HCT116 (cell line): ENCODE results near the gene SGK2. TPM values are rescaled to one million over a fixed set of nuclear protein-coding genes. Genes with fewer than 3 reads are reported as not detected.
A peak's percentile ranks its signal among the peaks of the same experiment; 100 is the strongest.

Experiments used
- ATAC-seq: fragments of 200-7000 bp; cut with Tn5 transposase; 2 replicates; pipeline ENCODE4 v1.9.1; 2020; ENCODE audit warnings: mild to moderate bottlenecking, moderate library complexity
- BruUV-seq: library from RNA; stranded (reverse); fragments of 400-500 nt; replicated peaks from 2 replicates; lab custom pipeline; 2021; lab: Mats Ljungman, UMichigan
- CTCF ChIA-PET: fragments of 300-600 bp; sonication (Branson Sonifier 250); formaldehyde crosslinking; loops from one replicate; lab custom pipeline; 2021; ENCODE audit warnings: antibody characterized with exemption; lab: Charles Lee
- POLR2A ChIA-PET: fragments of 300-600, 350-600 bp; sonication (Branson Sonifier 250); formaldehyde crosslinking; loops from one replicate; lab custom pipeline; 2021; ENCODE audit warnings: antibody characterized with exemption; lab: Charles Lee
- RAD21 ChIA-PET, 2 experiments: fragments of 300-600 bp; sonication (Branson Sonifier 250); formaldehyde crosslinking; loops; one replicate each; lab custom pipeline; 2023; ENCODE audit warnings: low total read pairs in 2 of 2; ENCODE audit not compliant: uncharacterized antibody in 2 of 2, unreplicated experiment in 2 of 2, low non-redundant PET in 1 of 2; lab: Charles Lee
- DNase-seq: peaks from one replicate; pipeline ENCODE4 v3.0.0-alpha.2; 2010; ENCODE audit warnings: low read depth, low spot score
- H2AFZ ChIP-seq: fragments of 200-600 bp; shearing (Covaris generic), sonication (generic); 2 replicates; pipeline ENCODE4 v1.6.1; 2017; ENCODE audit warnings: low read depth, mixed run types, mixed read lengths, antibody characterized with exemption, low read length; ENCODE audit not compliant: poor library complexity, severe bottlenecking
- H3K27ac ChIP-seq: 2 replicates; pipeline ENCODE4 v1.5.1; 2012; ENCODE audit warnings: low read depth, low read length
- H3K27me3 ChIP-seq: fragments of 200-600 bp; sonication (generic); 2 replicates; pipeline ENCODE4 v1.6.1; 2016; ENCODE audit warnings: mixed run types, low read length, mixed read lengths; ENCODE audit not compliant: insufficient read depth
- H3K36me3 ChIP-seq, 2 experiments: fragments of 200-500 bp in 1 of 2; fragments of 200-600 bp in 1 of 2; sonication (Bioruptor generic) in 1 of 2; sonication (generic) in 1 of 2; 2 replicates each; pipeline versions ENCODE4 v1.5.1 to v1.6.1; 2014 to 2016; ENCODE audit warnings: low read length in 2 of 2, inconsistent platforms in 1 of 2, mixed read lengths in 1 of 2, mixed run types in 1 of 2; ENCODE audit not compliant: insufficient read depth in 2 of 2, control insufficient read depth in 1 of 2
- H3K4me1 ChIP-seq, 2 experiments: fragments of 200-600 bp in 1 of 2; sonication (generic) in 1 of 2; 2 replicates each; pipeline versions ENCODE4 v1.5.1 to v1.6.1; 2012 to 2017; ENCODE audit warnings: low read length in 2 of 2, inconsistent platforms in 1 of 2, mild to moderate bottlenecking in 1 of 2, mixed read lengths in 1 of 2, mixed run types in 1 of 2, moderate library complexity in 1 of 2; ENCODE audit not compliant: insufficient read depth in 2 of 2, control insufficient read depth in 1 of 2
- H3K4me2 ChIP-seq: fragments of 200-600 bp; sonication (generic); 2 replicates; pipeline ENCODE4 v1.6.1; 2017; ENCODE audit warnings: mixed run types, low read length, mixed read lengths
- H3K4me3 ChIP-seq, 2 experiments: fragments of 200-600 bp in 1 of 2; sonication (generic) in 1 of 2; replicated peaks in 1 of 2; 2 replicates each; pipeline ENCODE4 v1.5.1; 2011 to 2016; ENCODE audit warnings: low read length in 2 of 2, control low read depth in 1 of 2, low read depth in 1 of 2, mild to moderate bottlenecking in 1 of 2, mixed read lengths in 1 of 2, mixed run types in 1 of 2
- H3K79me2 ChIP-seq: fragments of 200-600 bp; sonication (generic); 2 replicates; pipeline ENCODE4 v1.6.1; 2017; ENCODE audit warnings: mild to moderate bottlenecking, mixed run types, low read length, moderate library complexity, mixed read lengths; ENCODE audit not compliant: insufficient read depth
- H3K9ac ChIP-seq: fragments of 200-600 bp; sonication (generic); 2 replicates; pipeline ENCODE4 v1.6.1; 2016; ENCODE audit warnings: low read length, mixed read lengths
- H3K9me2 ChIP-seq: fragments of 200-600 bp; sonication (generic), shearing (Covaris generic); 2 replicates; pipeline ENCODE4 v1.6.1; 2017; ENCODE audit warnings: mixed run types, mild to moderate bottlenecking, moderate library complexity; ENCODE audit not compliant: insufficient read depth
- H3K9me3 ChIP-seq, 2 experiments: fragments of 200-500 bp in 1 of 2; fragments of 200-600 bp in 1 of 2; sonication (Bioruptor generic) in 1 of 2; sonication (generic) in 1 of 2; 2 replicates each; pipeline ENCODE4 v1.6.1; 2014 to 2017; ENCODE audit warnings: low read length in 2 of 2, mixed read lengths in 2 of 2, inconsistent platforms in 1 of 2, low read depth in 1 of 2, mild to moderate bottlenecking in 1 of 2, mixed run types in 1 of 2, moderate library complexity in 1 of 2; ENCODE audit not compliant: control insufficient read depth in 1 of 2, insufficient read depth in 1 of 2
- H4K20me1 ChIP-seq: fragments of 200-600 bp; sonication (generic), shearing (Covaris generic); 2 replicates; pipeline ENCODE4 v1.6.1; 2017; ENCODE audit warnings: mixed run types, mild to moderate bottlenecking, moderate library complexity; ENCODE audit not compliant: insufficient read depth
- CTCF ChIP-seq, 3 experiments: fragments of 200-600 bp in 1 of 3; sonication (generic) in 1 of 3; IDR thresholded peaks in 2 of 3; conservative IDR thresholded peaks in 1 of 3; 2 replicates each; pipeline ENCODE4 v1.5.1; 2012 to 2017; ENCODE audit warnings: low read depth in 2 of 3, low read length in 2 of 3, antibody characterized with exemption in 1 of 3, borderline replicate concordance in 1 of 3, control low read depth in 1 of 3, mild to moderate bottlenecking in 1 of 3, mixed read lengths in 1 of 3, mixed run types in 1 of 3, moderate library complexity in 1 of 3; ENCODE audit not compliant: insufficient read depth in 1 of 3
- EZH2phosphoT487 ChIP-seq: fragments of 200-600 bp; IDR thresholded peaks from 2 replicates; pipeline ENCODE4 v1.6.1; 2018; ENCODE audit warnings: antibody characterized with exemption, borderline replicate concordance
- RAD21 ChIP-seq: IDR thresholded peaks from 2 replicates; pipeline ENCODE4 v1.6.1; 2012; ENCODE audit warnings: low read depth, mild to moderate bottlenecking
- intact Hi-C: fragments of 100-400 bp; cut with micrococcal nuclease; formaldehyde crosslinking; loops from 2 replicates; pipeline ENCODE4 v1.10.0; 2022
- total RNA-seq: library from RNA; stranded (reverse); gene quantifications from one replicate; pipeline ENCODE4 v1.2.1, GENCODE V29; 2021; ENCODE audit not compliant: unreplicated experiment

The SGK2 gene
- total RNA-seq, 1 experiment from 2014 or later, result 2.3 TPM

- no peak overlapping the region for H2AFZ ChIP-seq
- no peak overlapping the region for H3K4me3 ChIP-seq
- H3K27me3 ChIP-seq, result no peaks in the 10 kb centered on the region
- DNase-seq (peak; percentile 24), ATAC-seq (peak; percentile 87)
- no peak overlapping the region for H3K4me2 ChIP-seq
- H3K9me3 ChIP-seq, result no peaks in the 10 kb centered on the region
- H3K9ac ChIP-seq, result no peak overlapping the region
- no peak for TF ChIP-seq EZH2phosphoT487
- peak; percentile 80 for TF ChIP-seq RAD21
- peak; percentile 54 to 97 (median 94); a peak in 5 of 6 replicates for TF ChIP-seq CTCF (IDR thresholded peaks at IDR 0.05 in 2 of 3, conservative IDR thresholded peaks at IDR 0.05 in 1 of 3; ENCODE audit: borderline replicate concordance in 1 of 3, insufficient read depth in 1 of 3, low read depth in 2 of 3, low read length in 2 of 3)
- ChIA-PET POLR2A (no interaction called here), CTCF (interaction anchor here (0.6 to 5.4 kb wide), 15 partner anchors 8 to 554 kb away, joined by 3 to 76 read pairs (median 4); partner anchors contain the start of gene IFT52), RAD21 (interaction anchor here (0.7 to 1.3 kb wide), 5 partner anchors 9 to 542 kb away, joined by 3 to 7 read pairs (median 4); partner anchors contain the start of gene IFT52 (in 1 of the 2))
- H3K79me2 ChIP-seq, result no peaks in the 10 kb centered on the region
- H3K9me2 ChIP-seq, result no peaks in the 10 kb centered on the region
- no peaks in the 10 kb centered on the region for H3K4me1 ChIP-seq
- intact Hi-C loops, result loop anchor here (1.0 to 10.0 kb wide), 4 partner anchors 154 to 657 kb away; no protein-coding TSS in a partner anchor
- no peaks in the 10 kb centered on the region for H4K20me1 ChIP-seq
- peaks cover 0 to 11% of the 10 kb centered on the region in 2 experiments; a peak in 1 of 4 replicates for H3K36me3 ChIP-seq
- no peak overlapping the region for H3K27ac ChIP-seq
- BruUV-seq, result no TSS peak
Observed at GRCh38 chr20:43537921-43538877, 20.6 kb upstream of the SGK2 start.
